ENCODE results near the gene APOBEC4. TPM values are rescaled to one million over a fixed set of nuclear protein-coding genes. Genes with fewer than 3 reads are reported as not detected.

APOBEC4 gene
- total and polyA plus RNA-seq, 2 experiments from 2014 or later = not detected

DNA sequence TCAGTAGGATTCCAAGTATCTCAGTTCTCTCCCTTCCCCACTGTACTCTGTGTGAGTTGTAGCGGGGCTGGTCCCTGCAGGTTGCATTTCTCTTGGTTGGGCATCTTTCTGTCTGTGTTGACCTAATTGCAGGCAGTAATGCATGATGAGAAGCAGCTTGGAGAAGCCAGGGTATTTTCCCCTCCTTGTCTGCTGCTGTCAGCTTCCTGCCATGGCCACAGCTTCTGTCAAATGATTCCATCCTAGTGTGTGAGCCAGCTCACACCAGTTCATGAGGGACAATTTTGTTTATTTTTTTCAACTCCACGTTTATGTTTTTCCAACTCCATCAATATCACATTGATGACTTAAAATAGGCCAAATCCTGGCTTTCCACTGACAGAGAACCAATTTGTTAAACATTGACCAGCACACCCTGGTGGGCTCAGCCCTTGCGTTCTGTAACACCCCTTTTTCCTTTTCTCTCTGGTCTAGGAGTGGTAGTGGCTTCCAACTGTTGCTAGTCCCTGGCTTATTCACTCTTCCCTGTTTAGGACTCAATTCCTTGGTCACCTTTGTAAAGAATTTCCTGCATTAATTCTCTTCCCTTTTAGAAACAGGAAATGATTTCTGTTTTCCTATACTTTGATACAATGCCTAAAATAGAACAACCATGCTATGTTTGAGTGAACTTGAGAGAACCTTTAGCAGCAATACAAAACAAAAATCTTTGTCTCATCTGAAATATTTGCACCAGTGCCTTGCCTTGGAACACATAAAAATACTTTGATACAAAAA, 44.9 kb upstream of the APOBEC4 start:
- Histone ChIP-seq H2AFZ (no peak overlapping the region), H3K4me3 (no peak overlapping the region), H3K4me1 (ENCODE audit: insufficient read depth) (no peaks in the 10 kb centered on the region), H4K20me1 (ENCODE audit: insufficient read depth) (no peaks in the 10 kb centered on the region), H3K9ac (no peak overlapping the region), H3K9me2 (ENCODE audit: insufficient read depth) (no peaks in the 10 kb centered on the region), H3K79me2 (ENCODE audit: insufficient read depth) (no peaks in the 10 kb centered on the region), H3K9me3 (ENCODE audit: low read depth) (no peaks in the 10 kb centered on the region), H3K4me2 (ENCODE audit: unreplicated experiment) (no peak overlapping the region), H3K36me3 (ENCODE audit: low read depth) (no peaks in the 10 kb centered on the region), H3K27ac (no peak overlapping the region), H3F3A (ENCODE audit: insufficient read depth) (no peaks in the 10 kb centered on the region), H3K27me3 (replicated peaks; ENCODE audit: insufficient read depth) (no peaks in the 10 kb centered on the region)
- TF ChIP-seq EZH2phosphoT487 (IDR thresholded peaks at IDR 0.05; ENCODE audit: insufficient read depth, low read depth) (no peak), EZH2 (IDR thresholded peaks at IDR 0.05; ENCODE audit: insufficient read depth, poor library complexity, severe bottlenecking) (no peak)
- in situ Hi-C loops (cut with MboI) = no loop called here
- DNase-seq = no peak
- 68 to 70% methylated on average over 3 of the region's 3 CpGs for WGBS, 2 experiments (ENCODE audit: low coverage in 1 of 2, low lambda C conversion rate in 2 of 2, missing lambda C conversion rate in 2 of 2)

DNA sequence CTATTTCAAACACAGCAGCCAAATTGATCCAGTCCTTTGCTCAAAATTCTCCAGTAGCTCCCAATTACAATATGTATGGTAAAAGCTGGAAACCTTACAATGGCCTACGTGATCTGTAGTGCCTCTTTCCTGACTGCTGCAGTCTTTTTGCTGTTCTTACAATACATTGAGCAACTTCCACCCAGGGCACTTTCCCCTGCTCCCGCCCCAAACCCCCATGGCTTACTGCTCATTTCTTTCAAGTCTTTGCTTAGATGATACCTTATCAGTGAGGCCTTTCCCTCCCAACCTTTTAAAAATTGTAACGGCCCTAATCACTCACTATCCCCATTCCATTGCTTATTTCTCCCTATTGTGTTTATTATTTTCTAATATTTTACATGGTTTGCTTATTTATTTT, 43.9 kb upstream of the APOBEC4 start:
- no peaks in the 10 kb centered on the region for H4K20me1 ChIP-seq (ENCODE audit: insufficient read depth)
- no peak overlapping the region for H3K4me3 ChIP-seq
- in situ Hi-C loops (cut with MboI) = no loop called here
- no peaks in the 10 kb centered on the region for H3K9me3 ChIP-seq (ENCODE audit: low read depth)
- H3K27ac ChIP-seq = no peak overlapping the region
- H3K4me1 ChIP-seq (ENCODE audit: insufficient read depth) = no peaks in the 10 kb centered on the region
- H3K36me3 ChIP-seq (ENCODE audit: low read depth) = no peaks in the 10 kb centered on the region
- H3K9ac ChIP-seq = no peak overlapping the region
- WGBS, 2 experiments (ENCODE audit: low coverage in 1 of 2, low lambda C conversion rate in 2 of 2, missing lambda C conversion rate in 2 of 2) = 97% methylated on average over 3 of the region's 3 CpGs
- no peaks in the 10 kb centered on the region for H3K9me2 ChIP-seq (ENCODE audit: insufficient read depth)
- no peak overlapping the region for H3K4me2 ChIP-seq (ENCODE audit: unreplicated experiment)
- DNase-seq = no peak
- H3F3A ChIP-seq (ENCODE audit: insufficient read depth) = no peaks in the 10 kb centered on the region
- H2AFZ ChIP-seq = no peak overlapping the region
- no peaks in the 10 kb centered on the region for H3K27me3 ChIP-seq (replicated peaks; ENCODE audit: insufficient read depth)
- no peak for TF ChIP-seq EZH2phosphoT487 (IDR thresholded peaks at IDR 0.05; ENCODE audit: insufficient read depth, low read depth)
- TF ChIP-seq EZH2 (IDR thresholded peaks at IDR 0.05; ENCODE audit: insufficient read depth, poor library complexity, severe bottlenecking) = no peak
- no peaks in the 10 kb centered on the region for H3K79me2 ChIP-seq (ENCODE audit: insufficient read depth)

DNA sequence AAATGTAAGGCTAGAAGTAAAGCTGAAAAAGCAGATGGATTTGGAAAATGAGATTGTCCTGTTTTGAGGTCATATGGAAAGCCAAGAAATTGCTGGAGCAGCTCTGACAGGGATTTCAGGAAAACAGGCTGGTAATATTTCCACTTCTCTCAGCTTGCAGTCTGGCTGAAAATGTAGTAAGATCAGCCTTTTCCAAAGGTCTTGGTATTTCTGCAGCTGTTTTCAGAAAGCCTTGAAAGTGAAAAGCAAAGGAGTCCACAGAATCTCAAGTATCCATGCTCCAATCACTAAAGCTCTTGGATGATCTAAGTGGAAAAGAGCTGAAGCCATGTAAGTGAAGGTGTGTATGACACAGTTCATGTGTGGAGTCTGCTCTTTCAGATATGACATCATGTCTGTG, 41.6 kb upstream of the APOBEC4 start:
- H3K79me2 ChIP-seq (ENCODE audit: insufficient read depth) = no peaks in the 10 kb centered on the region
- no peak overlapping the region for H3K4me2 ChIP-seq (ENCODE audit: unreplicated experiment)
- no peak for DNase-seq
- no peaks in the 10 kb centered on the region for H3K9me2 ChIP-seq (ENCODE audit: insufficient read depth)
- no peak overlapping the region for H2AFZ ChIP-seq
- no peaks in the 10 kb centered on the region for H3K27me3 ChIP-seq (replicated peaks; ENCODE audit: insufficient read depth)
- H3K9ac ChIP-seq = no peak overlapping the region
- H3K9me3 ChIP-seq (ENCODE audit: low read depth) = no peaks in the 10 kb centered on the region
- H3F3A ChIP-seq (ENCODE audit: insufficient read depth) = no peaks in the 10 kb centered on the region
- TF ChIP-seq EZH2phosphoT487 (IDR thresholded peaks at IDR 0.05; ENCODE audit: insufficient read depth, low read depth) (no peak), EZH2 (IDR thresholded peaks at IDR 0.05; ENCODE audit: insufficient read depth, poor library complexity, severe bottlenecking) (no peak)
- H3K27ac ChIP-seq = no peak overlapping the region
- H3K4me3 ChIP-seq = no peak overlapping the region
- H3K4me1 ChIP-seq (ENCODE audit: insufficient read depth) = no peaks in the 10 kb centered on the region
- no peaks in the 10 kb centered on the region for H4K20me1 ChIP-seq (ENCODE audit: insufficient read depth)
- in situ Hi-C loops (cut with MboI) = no loop called here
- no peaks in the 10 kb centered on the region for H3K36me3 ChIP-seq (ENCODE audit: low read depth)

DNA sequence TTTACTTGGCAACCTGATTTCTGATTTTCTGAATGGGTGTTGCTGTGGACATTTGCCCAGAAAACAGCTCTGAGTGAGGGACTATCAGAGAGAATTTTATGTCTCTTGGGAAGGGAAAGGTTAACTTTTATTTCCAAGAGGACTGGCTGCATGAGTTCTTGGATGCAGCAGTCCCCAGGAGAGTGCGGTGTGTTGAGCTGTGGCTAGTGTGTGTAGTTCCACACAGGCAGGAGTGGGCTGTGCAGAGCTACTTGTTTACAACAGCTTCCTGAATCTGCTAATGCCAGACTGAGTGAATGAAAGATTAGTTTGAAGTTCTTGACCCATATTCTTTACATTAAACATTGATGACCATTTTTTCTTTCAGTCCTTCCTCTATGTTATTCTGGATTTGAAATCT, 41.0 kb upstream of the APOBEC4 start:
- no peaks in the 10 kb centered on the region for H3K9me2 ChIP-seq (ENCODE audit: insufficient read depth)
- no peak for DNase-seq
- H3K4me1 ChIP-seq (ENCODE audit: insufficient read depth) = no peaks in the 10 kb centered on the region
- no peaks in the 10 kb centered on the region for H3K36me3 ChIP-seq (ENCODE audit: low read depth)
- no peak overlapping the region for H3K9ac ChIP-seq
- H4K20me1 ChIP-seq (ENCODE audit: insufficient read depth) = no peaks in the 10 kb centered on the region
- H2AFZ ChIP-seq = no peak overlapping the region
- H3K79me2 ChIP-seq (ENCODE audit: insufficient read depth) = no peaks in the 10 kb centered on the region
- 32 to 47% methylated on average over 1 of the region's 1 CpG for WGBS, 2 experiments (ENCODE audit: low coverage in 1 of 2, low lambda C conversion rate in 2 of 2, missing lambda C conversion rate in 2 of 2)
- H3K4me3 ChIP-seq = no peak overlapping the region
- H3K27me3 ChIP-seq (replicated peaks; ENCODE audit: insufficient read depth) = no peaks in the 10 kb centered on the region
- H3K27ac ChIP-seq = no peak overlapping the region
- in situ Hi-C loops (cut with MboI) = no loop called here
- no peaks in the 10 kb centered on the region for H3K9me3 ChIP-seq (ENCODE audit: low read depth)
- no peak overlapping the region for H3K4me2 ChIP-seq (ENCODE audit: unreplicated experiment)
- TF ChIP-seq EZH2 (IDR thresholded peaks at IDR 0.05; ENCODE audit: insufficient read depth, poor library complexity, severe bottlenecking) = no peak
- TF ChIP-seq EZH2phosphoT487 (IDR thresholded peaks at IDR 0.05; ENCODE audit: insufficient read depth, low read depth) = no peak
- no peaks in the 10 kb centered on the region for H3F3A ChIP-seq (ENCODE audit: insufficient read depth)

DNA sequence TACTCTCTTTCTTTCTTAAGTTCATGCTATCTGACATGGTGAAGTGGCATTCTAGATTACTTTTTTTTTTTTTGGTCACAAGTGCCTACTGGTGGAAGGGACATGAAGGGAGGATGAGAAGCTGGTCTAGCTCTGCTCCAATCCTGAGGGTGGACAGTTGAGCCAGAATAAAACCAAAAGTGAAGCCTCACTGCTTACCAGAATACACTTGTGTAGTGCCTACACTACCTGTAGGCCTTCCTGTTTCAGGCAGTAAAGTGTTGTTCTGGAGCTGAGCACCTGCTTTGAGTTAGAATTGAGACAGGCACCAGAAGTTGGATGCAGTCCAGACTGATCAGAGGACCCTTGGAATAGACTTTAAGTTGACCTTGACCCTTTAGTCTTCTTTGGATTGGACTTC, 40.4 kb upstream of the APOBEC4 start:
- TF ChIP-seq EZH2phosphoT487 (IDR thresholded peaks at IDR 0.05; ENCODE audit: insufficient read depth, low read depth) (no peak), EZH2 (IDR thresholded peaks at IDR 0.05; ENCODE audit: insufficient read depth, poor library complexity, severe bottlenecking) (no peak)
- H3K9me2 ChIP-seq (ENCODE audit: insufficient read depth) = no peaks in the 10 kb centered on the region
- H2AFZ ChIP-seq = no peak overlapping the region
- no peaks in the 10 kb centered on the region for H3K9me3 ChIP-seq (ENCODE audit: low read depth)
- in situ Hi-C loops (cut with MboI) = no loop called here
- H3F3A ChIP-seq (ENCODE audit: insufficient read depth) = no peaks in the 10 kb centered on the region
- H4K20me1 ChIP-seq (ENCODE audit: insufficient read depth) = no peaks in the 10 kb centered on the region
- no peaks in the 10 kb centered on the region for H3K79me2 ChIP-seq (ENCODE audit: insufficient read depth)
- DNase-seq = no peak
- no peaks in the 10 kb centered on the region for H3K36me3 ChIP-seq (ENCODE audit: low read depth)
- no peak overlapping the region for H3K27ac ChIP-seq
- no peak overlapping the region for H3K4me2 ChIP-seq (ENCODE audit: unreplicated experiment)
- no peaks in the 10 kb centered on the region for H3K4me1 ChIP-seq (ENCODE audit: insufficient read depth)
- H3K27me3 ChIP-seq (replicated peaks; ENCODE audit: insufficient read depth) = no peaks in the 10 kb centered on the region
- H3K4me3 ChIP-seq = no peak overlapping the region
- no peak overlapping the region for H3K9ac ChIP-seq
